KOPT-K1 (cell line): ENCODE measurements around the gene ZCCHC3.

Experiments used
- H3K27ac ChIP-seq: fragments of 200-600 bp; sonication (generic); 2 replicates; pipeline ENCODE4 v1.5.1; 2016; ENCODE audit warnings: antibody characterized with exemption, mild to moderate bottlenecking, low read depth, low read length; ENCODE audit not compliant: poor library complexity, severe bottlenecking
- H3K36me3 ChIP-seq: fragments of 200-600 bp; sonication (generic); 2 replicates; pipeline ENCODE4 v1.5.1; 2017; ENCODE audit warnings: antibody characterized with exemption, mild to moderate bottlenecking, low read length, moderate library complexity; ENCODE audit not compliant: insufficient read depth
- H3K9me3 ChIP-seq: fragments of 200-600 bp; sonication (generic); 2 replicates; pipeline ENCODE4 v1.5.1; 2017; ENCODE audit warnings: antibody characterized with exemption, low read length, mild to moderate bottlenecking; ENCODE audit not compliant: insufficient read depth, poor library complexity, severe bottlenecking

Gene ZCCHC3

DNA sequence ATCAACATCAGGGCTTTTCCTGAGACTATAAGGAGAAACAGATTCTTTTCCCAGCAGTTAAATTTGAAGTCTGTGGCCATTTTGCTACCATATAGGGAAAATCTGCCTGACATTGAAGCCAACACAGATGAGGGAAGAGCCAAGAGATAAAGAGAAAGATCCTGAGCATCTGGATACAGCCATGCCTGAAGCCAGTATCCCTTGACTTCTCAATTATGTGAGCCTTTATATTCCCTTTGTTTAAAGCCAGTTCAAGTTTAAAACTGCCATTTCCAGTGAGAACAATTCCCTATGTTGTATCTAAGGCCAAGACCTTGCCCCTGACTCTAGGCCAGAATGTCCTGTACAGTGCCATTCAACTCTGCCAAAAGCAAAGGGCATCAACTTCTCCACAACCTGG is 45.7 kb downstream of the ZCCHC3 start:
- Histone ChIP-seq H3K27ac (no peak overlapping the region), H3K9me3 (no peaks in the 10 kb centered on the region), H3K36me3 (no peaks in the 10 kb centered on the region)

DNA sequence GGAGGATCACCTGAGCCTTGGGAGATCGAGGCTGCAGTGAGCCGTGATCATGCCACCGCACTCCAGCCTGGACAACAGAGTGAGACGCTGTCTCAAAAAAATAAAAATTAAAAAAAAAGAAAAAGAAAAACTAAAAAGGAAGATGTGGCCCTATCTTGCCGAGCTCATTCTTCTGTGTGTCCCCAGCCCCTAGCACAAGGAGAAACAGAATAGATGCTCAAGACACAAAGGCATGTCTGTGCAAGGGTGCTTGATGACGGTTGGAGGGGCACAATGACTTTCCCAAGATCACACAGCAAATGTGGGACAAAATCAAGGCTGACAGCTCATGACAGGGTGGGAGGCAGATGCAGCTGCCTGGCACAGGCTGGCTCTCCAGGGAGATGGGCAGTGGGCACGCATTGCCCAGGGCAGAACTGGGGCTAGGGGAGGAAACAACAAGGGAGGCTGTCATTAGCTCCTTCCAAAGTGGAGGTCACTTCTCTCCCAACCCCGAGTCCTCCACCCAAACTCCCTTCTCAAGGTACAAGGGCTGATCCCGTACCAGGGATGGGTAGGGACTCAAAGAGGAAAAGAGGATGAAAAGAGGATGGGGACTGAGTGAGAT is 48.8 kb downstream of the ZCCHC3 start:
- Histone ChIP-seq H3K36me3 (no peaks in the 10 kb centered on the region), H3K27ac (no peak overlapping the region), H3K9me3 (no peaks in the 10 kb centered on the region)

DNA sequence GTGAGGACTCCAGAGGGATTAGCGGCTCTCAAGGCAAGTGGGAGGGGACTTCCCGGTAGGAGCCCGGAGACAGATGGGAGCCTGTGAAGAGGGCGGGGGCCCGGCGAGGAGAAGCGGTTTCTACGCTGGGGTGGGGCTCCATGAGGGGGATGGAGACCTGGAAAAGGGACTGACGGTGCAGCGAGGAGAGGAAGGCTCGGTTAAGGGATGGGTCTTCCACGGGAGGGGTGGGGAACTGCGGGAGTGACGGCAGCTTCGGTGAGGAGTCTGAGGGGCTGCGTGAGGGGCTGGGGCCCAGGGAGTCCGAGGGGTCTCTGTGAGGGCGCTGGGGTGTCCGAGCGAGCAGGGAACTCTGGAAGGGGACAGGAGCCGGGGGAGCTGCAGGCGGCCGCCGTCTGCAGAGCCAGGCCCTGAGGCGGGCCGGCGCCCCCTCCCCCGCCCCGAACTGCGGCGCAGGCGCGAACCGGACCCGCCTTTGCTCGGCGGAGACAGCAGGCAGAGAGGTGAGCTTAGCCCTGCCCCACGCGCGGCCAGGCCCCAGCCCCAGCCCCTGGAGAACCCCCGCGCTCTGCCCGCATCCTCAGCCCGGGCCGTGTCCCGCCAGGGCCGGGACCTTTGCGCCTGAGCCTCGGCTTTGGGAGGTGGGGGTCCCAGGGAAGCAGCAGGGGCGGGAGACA is 49.4 kb downstream of the ZCCHC3 start, which contains the start of gene NRSN2:
TSS of gene NRSN2 (plus strand) at position 472 of the 677 bp plus-strand sequence. CDS start 2,533 bp downstream, outside the sequence.
- Histone ChIP-seq H3K9me3 (no peaks in the 10 kb centered on the region), H3K27ac (peak within 1 kb of the TSS; percentile 50), H3K36me3 (no peaks in the 10 kb centered on the region)

DNA sequence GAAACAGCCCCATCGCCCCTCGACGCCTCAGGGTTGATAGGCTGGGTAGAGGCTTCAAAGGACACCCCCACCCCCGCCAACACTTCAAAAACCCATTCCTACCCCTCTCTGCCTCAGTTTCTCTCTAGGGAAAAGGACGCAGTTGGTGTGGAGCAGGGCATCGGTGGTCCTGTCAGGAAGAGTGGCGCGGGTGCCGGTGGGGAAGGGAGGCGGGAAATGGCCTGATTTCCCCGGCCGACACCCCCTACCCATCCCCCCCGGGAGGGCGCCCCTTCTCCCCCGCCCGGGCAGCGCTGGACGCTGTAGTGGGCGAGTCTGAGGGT is 49.9 kb downstream of the ZCCHC3 start:
- H3K27ac ChIP-seq: peak overlapping the region; percentile 50
- no peaks in the 10 kb centered on the region for H3K9me3 ChIP-seq
- no peaks in the 10 kb centered on the region for H3K36me3 ChIP-seq

DNA sequence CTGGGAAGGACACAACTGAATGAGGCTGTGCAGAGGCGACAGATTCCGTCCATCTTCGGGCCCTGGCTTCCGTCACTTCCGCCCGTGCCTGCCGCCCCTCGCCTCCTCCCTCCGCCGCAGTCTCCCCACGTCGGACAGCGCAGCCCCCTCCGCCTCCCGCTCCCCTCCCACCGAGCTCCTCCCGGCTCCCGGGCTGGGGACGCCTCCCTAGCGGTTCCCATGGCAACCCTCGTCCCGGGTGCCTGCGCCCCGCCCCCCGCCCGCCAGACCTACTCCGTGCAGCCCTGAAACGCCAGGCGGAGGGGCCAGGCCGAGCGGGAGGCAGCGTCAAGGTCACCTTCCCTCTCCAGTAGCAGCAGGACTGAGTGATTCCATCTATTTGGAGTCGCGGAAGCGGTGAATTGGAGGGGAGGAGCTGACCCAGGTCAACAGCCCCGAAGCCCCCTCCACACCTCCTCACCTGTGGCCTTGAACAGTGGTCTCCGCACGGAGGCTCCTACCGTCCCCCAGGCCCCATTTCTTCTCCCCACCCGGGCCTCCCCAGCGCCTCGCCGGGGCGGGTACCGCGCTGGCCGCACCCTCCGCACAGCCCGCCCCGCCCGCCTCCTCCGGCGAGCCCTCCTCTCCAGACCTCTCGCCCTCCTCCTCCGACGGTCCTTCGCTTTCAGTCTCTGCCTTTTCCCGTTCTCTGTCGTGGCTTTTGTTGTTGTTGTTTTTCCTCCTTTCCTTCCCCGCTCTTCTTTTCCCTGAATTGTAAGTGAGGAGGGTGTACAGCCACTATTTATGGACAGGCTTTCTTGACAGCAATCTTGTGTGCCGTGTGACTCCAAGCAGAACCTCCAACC is 50.5 kb downstream of the ZCCHC3 start:
- H3K36me3 ChIP-seq: no peaks in the 10 kb centered on the region
- peak overlapping the region; percentile 50 for H3K27ac ChIP-seq
- no peaks in the 10 kb centered on the region for H3K9me3 ChIP-seq

DNA sequence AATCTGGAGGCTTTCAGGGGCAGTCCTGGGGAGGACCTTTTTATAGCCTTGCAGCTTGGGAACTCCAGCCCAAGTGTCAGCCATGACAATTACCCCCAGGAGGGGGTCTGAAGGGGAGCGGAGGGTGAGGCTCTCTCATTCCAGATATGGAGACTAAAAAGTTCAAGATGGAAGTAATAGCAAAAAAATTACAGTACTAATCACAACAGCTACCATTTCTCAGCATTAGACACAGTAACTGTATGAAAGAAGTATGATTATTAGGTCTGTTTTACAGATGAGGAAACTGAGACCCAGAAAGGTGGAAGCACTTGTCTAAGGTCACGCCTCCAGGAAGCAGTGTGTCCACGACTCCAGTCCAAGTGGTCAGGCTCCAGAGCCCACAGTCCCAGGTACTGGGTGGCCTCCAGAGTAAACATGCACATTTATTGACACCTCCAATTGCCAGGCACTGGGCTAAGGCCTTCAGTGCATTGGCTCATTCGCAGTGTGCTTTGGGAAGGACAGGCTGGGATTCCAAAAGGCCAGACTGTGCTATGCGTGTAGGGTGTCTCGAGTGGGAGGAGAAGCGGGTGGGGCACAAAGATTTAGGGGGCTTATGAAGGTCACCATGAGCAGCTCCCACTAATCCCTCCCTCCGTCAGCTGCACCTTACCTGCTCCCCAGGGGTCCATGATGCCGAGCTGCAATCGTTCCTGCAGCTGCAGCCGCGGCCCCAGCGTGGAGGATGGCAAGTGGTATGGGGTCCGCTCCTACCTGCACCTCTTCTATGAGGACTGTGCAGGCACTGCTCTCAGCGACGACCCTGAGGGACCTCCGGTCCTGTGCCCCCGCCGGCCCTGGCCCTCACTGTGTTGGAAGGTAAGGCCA is 51.8 kb downstream of the ZCCHC3 start:
- Histone ChIP-seq H3K9me3 (no peaks in the 10 kb centered on the region), H3K36me3 (no peaks in the 10 kb centered on the region), H3K27ac (no peak overlapping the region)
